ENCODE results near the gene PIK3CB. TPM values are rescaled to one million over a fixed set of nuclear protein-coding genes. Genes with fewer than 3 reads are reported as not detected.

The PIK3CB gene
- total and polyA plus RNA-seq, 9 donors = 10.6 to 27.1 (median 16.5) TPM

DNA sequence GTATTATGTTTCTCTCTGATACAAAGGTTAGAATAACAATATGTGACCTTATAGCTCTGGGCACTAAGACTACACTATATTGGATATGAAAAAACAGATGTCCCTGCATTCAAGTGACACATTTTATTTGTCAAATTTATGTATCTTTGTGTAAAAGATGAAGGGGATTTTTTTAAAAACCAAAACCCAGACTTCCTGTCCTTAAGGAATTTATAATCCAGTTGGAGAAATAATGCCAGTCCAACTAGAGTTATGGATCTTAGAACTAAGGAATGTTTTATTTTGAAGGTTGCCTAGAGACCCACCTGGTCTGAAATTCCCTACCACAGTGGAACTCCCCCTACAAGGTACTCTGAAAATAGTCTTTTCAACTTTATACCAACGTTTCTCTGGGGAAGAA lies 33.3 kb upstream of the PIK3CB start:
- no peak for TF ChIP-seq EP300 (IDR thresholded peaks at IDR 0.05)
- no peak for TF ChIP-seq POLR2A (IDR thresholded peaks at IDR 0.05)
- TF ChIP-seq, protein P1, sequence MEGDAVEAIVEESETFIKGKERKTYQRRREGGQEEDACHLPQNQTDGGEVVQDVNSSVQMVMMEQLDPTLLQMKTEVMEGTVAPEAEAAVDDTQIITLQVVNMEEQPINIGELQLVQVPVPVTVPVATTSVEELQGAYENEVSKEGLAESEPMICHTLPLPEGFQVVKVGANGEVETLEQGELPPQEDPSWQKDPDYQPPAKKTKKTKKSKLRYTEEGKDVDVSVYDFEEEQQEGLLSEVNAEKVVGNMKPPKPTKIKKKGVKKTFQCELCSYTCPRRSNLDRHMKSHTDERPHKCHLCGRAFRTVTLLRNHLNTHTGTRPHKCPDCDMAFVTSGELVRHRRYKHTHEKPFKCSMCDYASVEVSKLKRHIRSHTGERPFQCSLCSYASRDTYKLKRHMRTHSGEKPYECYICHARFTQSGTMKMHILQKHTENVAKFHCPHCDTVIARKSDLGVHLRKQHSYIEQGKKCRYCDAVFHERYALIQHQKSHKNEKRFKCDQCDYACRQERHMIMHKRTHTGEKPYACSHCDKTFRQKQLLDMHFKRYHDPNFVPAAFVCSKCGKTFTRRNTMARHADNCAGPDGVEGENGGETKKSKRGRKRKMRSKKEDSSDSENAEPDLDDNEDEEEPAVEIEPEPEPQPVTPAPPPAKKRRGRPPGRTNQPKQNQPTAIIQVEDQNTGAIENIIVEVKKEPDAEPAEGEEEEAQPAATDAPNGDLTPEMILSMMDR (IDR thresholded peaks at IDR 0.05) = no peak
- no peaks in the 10 kb centered on the region for H3K36me3 ChIP-seq
- no peaks in the 10 kb centered on the region for H3K4me1 ChIP-seq (ENCODE audit: insufficient read depth)
- no peak overlapping the region for H3K4me3 ChIP-seq
- intact Hi-C loops (cut with DNase I) = no loop called here
- DNase-seq = no peak
- no peaks in the 10 kb centered on the region for H3K27me3 ChIP-seq
- no peak overlapping the region for H3K27ac ChIP-seq
- no peaks in the 10 kb centered on the region for H3K9me3 ChIP-seq
- 2 to 9% (median 2%) methylated on average over 1 of the region's 1 CpG for WGBS, 3 donors

DNA sequence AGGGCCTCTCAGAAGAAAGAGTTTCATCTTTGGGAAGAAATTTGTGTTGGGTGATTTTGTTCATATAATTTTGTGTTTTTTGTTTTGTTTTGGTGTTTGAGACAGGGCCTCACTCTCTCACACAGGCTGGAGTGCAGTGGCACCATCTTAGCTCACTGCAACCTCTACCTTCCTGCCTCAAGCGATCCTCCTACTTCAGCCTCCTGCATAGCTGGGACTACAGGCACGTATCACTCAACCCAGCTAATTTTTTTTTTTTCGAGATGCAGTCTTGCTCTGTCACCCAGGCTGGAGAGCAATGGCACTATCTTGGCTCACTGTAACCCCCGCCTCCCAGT lies 29.0 kb upstream of the PIK3CB start:
- intact Hi-C loops (cut with DNase I) = no loop called here
- TF ChIP-seq, protein P1 (IDR thresholded peaks at IDR 0.05) = no peak
- no peak for TF ChIP-seq EP300 (IDR thresholded peaks at IDR 0.05)

DNA sequence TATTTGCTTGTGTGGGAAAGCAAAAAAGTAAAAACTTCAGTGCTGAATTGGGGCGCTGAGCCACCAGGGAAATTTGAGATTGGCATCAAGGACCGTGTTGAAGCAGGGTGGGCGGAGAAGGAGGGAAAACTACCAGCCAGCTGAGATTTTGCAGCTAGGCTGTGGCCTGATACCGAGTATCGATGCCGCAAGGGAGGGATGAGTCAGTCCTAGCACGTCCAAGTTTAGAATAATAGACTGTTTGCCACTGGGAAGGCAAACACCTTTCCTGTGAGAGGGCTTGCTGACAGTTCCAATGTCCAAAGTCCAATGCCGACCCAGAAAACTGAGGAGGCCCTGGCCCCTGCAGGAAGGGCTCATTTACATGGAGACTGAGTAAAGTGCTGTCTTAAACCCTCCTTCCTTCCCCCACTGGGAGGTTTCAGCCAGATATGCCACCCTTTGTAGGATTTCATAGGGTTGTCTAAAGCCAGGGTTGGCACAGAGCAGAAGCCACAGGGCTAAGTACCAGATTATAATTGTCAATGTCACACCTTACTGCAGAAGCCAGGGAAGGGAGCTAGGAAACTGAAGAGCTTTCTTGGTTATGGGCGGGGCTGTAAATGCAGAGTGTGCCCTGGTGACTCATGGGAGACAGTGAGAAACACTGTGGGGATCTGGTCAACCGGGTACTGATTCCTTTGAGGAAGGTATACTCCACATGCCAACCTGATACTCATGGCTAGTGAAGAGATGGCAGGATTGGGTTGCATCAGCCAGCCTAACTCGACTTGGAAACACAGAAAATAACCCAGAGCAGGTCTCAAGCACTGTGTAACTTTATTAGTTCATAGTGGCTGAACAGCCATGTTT lies 28.4 kb upstream of the PIK3CB start:
- Histone ChIP-seq H3K36me3 (no peaks in the 10 kb centered on the region), H3K27me3 (no peaks in the 10 kb centered on the region), H3K27ac (no peak overlapping the region), H3K9me3 (no peaks in the 10 kb centered on the region), H3K4me1 (ENCODE audit: insufficient read depth) (peaks cover 2% of the 10 kb centered on the region), H3K4me3 (no peak overlapping the region)
- DNase-seq = peak in 2 of 5 donors; percentile 16 to 21
- no peak for TF ChIP-seq EP300 (IDR thresholded peaks at IDR 0.05)
- TF ChIP-seq, protein P1 (IDR thresholded peaks at IDR 0.05) = no peak
- TF ChIP-seq POLR2A (IDR thresholded peaks at IDR 0.05) = no peak
- WGBS, 3 donors = 28 to 36% (median 31%) methylated on average over 10 to 11 of the region's 11 CpGs
- intact Hi-C loops (cut with DNase I) = no loop called here

More for the DNA sequence above, 29.0 kb upstream of the PIK3CB start:
- Histone ChIP-seq H3K9me3 (no peaks in the 10 kb centered on the region), H3K36me3 (no peaks in the 10 kb centered on the region), H3K27me3 (no peaks in the 10 kb centered on the region), H3K27ac (no peak overlapping the region), H3K4me3 (no peak overlapping the region), H3K4me1 (ENCODE audit: insufficient read depth) (peaks cover 2% of the 10 kb centered on the region)
- no peak for DNase-seq
- WGBS, 3 donors = 95 to 97% (median 96%) methylated on average over 4 of the region's 4 CpGs

DNA sequence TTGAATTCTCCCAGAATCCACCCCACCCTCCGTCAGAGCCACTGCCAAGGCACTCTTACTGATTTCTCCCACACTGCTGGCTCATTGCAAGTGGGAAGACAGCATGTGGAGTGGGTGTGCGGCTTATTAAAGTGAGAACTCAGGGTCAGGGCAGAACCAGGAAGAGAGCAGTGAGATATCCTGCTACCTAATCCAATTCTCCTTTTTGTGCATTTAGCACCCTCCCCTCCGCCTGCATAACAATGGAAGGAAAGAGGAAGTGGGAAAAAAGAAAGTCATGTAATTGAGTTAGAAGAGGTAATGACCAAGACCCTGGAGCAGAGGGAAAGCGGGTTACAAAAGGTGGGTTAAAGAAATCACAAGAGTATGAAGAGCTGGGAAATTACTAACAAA lies 27.8 kb upstream of the PIK3CB start:
- no peak for DNase-seq
- H3K4me3 ChIP-seq = no peak overlapping the region
- H3K4me1 ChIP-seq (ENCODE audit: insufficient read depth) = peaks cover 2% of the 10 kb centered on the region
- TF ChIP-seq POLR2A (IDR thresholded peaks at IDR 0.05) (no peak), EP300 (IDR thresholded peaks at IDR 0.05) (no peak)
- TF ChIP-seq, protein P1 (IDR thresholded peaks at IDR 0.05) = no peak
- no peak overlapping the region for H3K27ac ChIP-seq
- intact Hi-C loops (cut with DNase I) = no loop called here
- WGBS, 3 donors = 59 to 66% (median 65%) methylated on average over 4 of the region's 4 CpGs
- H3K9me3 ChIP-seq = no peaks in the 10 kb centered on the region
- no peaks in the 10 kb centered on the region for H3K27me3 ChIP-seq
- no peaks in the 10 kb centered on the region for H3K36me3 ChIP-seq
